Frontal cortex (tissue), 4 donors: ENCODE data around the gene WWOX. TPM values are rescaled to one million over a fixed set of nuclear protein-coding genes. Genes with fewer than 3 reads are reported as not detected.

ENCODE experiments used
- DNase-seq, 2 donors: peaks; one replicate each; pipeline ENCODE4 v3.0.0; 2012; ENCODE audit warnings: low spot score in 2 of 2
- FAIRE-seq: peaks from 2 replicates; lab custom pipeline; 2012; peaks lifted over from hg19 to GRCh38; lab: Jason Lieb, UNC
- total RNA-seq: library from RNA; depleted of rRNA; stranded (reverse); fragments of >200 nt; gene quantifications from one replicate; pipeline ENCODE4 v1.2.3, GENCODE V29; 2014
- donor health status: control.
- donor health status: control.
- donor health status: control.

Gene WWOX
- total RNA-seq, 1 donor from 2014 or later, result 17.1 TPM

DNA sequence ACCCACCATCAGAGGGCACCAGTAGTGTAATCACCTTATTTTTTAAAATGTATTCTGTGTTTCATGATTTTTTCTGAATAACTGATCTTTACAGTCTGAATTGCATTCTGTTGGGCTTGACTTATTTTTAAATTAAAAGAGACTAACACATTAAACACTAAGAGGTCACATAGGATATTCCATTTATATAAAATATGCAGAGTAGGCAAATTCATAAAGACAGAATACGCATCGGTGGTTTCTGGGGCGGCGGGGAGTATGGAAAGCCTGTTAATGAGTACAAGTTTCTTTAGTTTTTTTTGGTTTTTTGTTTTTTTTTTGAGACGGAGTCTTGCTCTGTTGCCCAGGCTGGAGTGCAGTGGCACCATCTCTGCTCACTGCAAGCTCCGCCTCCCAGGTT, 366.3 kb downstream of the WWOX start:
- FAIRE-seq, result no peak

DNA sequence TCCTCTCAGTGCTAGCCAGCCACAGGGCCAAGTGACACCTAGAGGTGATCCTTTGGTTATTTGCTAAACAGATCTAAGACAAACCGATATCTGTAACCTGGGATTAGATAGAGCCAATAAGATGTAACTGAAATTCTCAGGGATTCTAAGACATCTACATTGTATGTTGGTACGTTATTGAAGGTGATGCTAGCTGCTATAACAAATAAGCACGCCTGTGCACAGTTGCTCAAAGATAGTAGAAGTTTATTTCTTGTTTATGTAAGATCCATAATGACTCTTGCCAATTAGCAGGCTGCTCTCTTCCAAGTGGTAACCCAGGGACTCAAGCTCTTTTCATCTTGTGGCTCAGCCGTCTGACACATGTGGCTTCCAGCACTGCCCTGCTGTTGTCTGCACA, 370.3 kb downstream of the WWOX start:
- DNase-seq, result no peak
- FAIRE-seq, result no peak

More for the DNA sequence above, 366.3 kb downstream of the WWOX start:
- DNase-seq, result no peak

DNA sequence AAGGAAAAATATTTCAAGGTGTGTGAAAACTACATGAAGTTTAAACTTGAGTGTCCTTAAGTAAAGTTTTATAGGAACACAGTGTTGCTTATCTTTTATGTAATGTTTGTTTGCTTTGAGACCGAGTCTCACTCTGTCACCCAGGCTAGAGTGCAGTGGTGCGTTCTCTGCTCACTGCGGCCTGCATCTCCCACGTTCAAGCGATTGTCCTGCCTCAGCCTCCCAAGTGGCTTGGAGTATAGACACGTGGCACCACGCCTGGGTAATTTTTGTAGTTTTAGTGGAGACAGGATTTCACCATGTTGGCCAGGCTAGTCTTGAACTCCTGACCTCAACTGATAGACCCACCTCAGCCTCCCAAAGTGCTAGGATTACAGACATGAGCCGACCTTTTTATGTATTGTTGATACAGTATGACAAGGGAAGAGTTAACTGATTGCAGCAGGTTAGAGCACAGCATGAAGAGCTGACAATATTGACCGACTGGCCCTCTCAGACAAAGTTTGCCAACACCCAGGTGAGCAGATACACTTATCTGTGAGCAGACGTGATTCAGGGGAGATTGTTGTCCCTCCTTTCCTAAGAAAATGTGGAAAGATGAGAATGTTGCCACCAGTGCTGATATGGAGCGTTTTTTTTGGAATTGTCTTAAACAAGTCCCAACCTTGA, 373.7 kb downstream of the WWOX start:
- FAIRE-seq, result no peak
- DNase-seq, result no peak

- DNase-seq (no peak), FAIRE-seq (no peak)
These were observed 375.3 kb downstream of the WWOX start for GRCh38 chr16:78474762-78475161.

DNA sequence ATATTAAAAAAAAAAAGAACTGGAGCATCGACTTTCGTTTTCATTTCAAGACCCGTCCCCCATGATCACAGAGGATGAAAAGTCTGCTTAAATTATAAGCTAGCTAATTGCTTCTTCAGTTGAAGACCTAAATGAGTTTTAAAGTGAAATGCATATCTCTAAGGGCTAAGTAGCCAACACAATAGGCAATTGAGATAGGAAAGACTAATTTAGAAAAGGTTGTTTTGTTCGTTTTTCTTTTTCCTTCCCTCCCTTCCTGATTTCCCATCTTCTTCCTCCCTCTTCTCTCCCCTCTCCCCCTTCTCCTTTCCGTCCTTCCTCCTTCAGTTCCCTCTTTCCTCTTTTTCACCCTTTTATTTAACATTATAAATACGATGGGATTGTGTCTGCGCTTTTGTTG, 377.2 kb downstream of the WWOX start:
- FAIRE-seq (no peak), DNase-seq (no peak)

- FAIRE-seq (no peak), DNase-seq (no peak)
These were observed 378.9 kb downstream of the WWOX start for GRCh38 chr16:78478267-78478861.

DNA sequence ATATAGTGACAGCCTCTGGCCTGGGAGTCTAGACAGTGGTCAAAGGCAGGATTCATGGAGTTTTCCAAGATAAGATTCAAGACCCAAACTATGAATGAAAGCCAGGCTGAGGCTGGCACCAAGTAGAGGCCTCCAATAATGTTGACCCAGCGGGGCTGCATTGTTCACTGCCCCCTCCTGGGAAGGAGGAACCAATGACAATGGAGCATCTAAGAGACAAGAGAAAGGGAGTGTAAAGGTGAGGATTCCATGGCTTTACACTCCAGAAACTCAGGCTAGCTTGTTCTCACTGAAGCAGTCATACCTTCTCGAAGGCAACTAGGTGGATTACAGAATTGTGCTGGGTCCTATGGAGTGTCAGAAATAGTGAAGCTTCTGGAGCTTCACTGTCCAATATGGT, 380.3 kb downstream of the WWOX start:
- FAIRE-seq (no peak), DNase-seq (no peak)

GRCh38 chr16:78480588-78480987, 381.1 kb downstream of the WWOX start:
- DNase-seq (no peak), FAIRE-seq (no peak)

DNA sequence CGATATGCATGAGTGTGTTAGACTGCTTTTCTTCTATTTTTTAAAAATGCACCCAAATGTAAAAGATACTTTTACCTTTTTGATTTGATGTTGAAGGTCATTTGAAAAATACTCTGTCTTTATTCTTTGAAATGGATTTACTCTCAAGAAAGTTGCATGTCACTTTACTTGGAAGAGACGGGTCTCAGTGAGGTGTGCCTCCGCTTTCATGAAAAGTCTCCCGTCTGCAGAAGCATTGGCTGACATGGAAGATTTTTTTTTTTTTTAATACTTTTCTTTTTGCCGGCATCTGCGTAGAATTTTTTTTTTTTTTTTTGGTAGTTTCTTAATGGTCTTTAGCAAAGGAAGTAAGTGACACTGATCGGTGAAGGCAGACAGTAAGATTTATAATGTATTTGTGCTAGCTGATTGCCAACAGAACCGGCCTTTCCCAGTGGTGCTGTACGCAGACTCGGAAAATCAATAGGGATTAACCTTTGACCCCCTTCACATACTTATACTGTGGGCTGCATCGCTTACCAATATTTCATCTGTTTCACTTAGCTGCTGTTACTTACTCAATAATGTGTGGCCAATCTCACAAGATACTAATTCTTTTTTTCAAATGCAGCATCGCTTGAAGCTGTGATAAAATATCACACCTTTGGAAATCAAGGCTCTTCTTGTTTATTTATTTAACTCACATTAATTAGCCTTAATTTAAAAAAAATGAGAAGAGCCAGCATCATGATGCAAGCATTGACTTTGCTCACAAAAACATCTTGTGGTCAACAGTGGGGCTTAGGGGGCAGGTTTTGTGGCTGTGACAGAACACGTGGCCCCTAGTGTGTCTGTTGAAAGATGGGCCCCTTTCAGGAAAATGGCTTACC, 383.9 kb downstream of the WWOX start:
- no peak for FAIRE-seq
- no peak for DNase-seq

GRCh38 chr16:78484509-78485058, 385.1 kb downstream of the WWOX start:
- DNase-seq, result no peak
- no peak for FAIRE-seq

DNA sequence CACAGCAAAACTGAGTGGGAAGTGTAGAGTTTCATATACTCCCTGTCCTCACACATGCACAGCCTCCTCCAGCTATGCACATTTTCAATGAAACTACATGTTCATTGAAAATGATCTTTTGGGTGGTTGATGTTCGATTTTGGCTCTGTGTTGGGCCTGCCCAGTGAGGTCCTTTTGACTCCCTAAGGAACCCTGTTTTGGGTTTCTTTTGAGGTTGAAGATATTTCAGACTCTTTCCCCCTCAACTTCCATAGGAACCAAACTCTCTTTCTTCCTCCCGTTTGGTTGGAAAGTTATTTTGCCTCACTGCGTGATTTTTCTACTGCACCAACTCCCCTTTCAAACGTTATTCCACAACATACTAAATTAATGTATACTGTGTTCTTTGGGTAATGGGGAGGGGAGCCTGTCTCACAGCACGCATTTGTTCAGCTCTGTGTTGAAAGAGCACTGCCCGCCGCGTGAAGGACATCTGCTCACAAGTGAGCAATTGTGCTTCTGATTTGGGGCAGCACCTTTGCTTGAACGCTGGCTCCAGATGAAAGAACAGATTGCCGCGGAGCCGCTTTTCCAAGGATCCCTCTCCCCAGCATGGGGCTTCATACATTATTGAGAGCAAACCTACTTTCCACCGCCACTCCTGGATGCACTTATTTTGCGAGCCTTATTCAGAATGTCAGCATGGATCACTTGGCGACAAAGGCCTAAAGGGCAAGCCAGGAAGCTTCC, 385.9 kb downstream of the WWOX start:
- DNase-seq (no peak), FAIRE-seq (no peak)

- no peak for DNase-seq
- no peak for FAIRE-seq
These were observed 386.4 kb downstream of the WWOX start for GRCh38 chr16:78485917-78486257.

- DNase-seq (no peak), FAIRE-seq (no peak)
These were observed 388.0 kb downstream of the WWOX start for GRCh38 chr16:78487471-78487870.

DNA sequence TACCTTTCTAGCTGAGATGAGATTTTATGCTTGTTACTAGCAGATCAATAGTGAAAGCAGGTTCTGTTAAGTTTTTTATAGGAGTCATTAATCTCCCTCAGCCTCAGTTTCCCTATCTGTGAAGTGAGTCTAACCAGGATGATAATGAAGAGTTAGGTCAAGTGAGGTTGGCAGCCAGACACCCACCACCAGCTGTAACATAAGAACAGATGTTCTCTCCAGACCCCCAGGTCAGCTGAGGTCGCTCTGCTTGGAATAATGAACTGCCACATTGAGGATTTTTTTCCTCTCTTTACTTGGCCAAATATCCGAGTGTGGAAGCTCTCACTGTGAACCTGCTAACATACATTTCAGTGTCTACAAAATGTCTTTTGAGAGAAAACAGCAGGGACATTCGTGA, 389.6 kb downstream of the WWOX start:
- DNase-seq (no peak), FAIRE-seq (no peak)

GRCh38 chr16:78489631-78490030, 390.2 kb downstream of the WWOX start:
- FAIRE-seq, result no peak
- no peak for DNase-seq

DNA sequence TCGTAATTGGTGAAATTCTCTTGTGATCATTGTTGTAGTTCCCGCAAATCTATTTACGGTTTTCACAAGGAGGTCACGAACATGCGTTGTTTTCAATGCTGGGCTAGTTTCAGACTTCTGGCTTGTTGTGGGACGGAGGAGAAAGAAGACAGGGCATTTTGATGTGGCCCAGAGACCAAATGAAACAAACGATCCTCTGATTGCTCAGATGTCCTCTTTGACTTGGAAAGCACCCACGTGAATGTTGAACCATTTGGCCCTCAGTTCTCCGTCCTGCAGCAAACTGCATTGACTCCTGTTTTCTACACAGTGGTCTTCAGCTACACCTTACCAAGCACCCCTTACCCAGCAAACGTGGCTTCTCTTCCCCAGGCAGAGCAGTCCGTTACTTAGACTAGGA, 391.0 kb downstream of the WWOX start:
- no peak for DNase-seq
- no peak for FAIRE-seq

- no peak for FAIRE-seq
- peak in 1 of 2 donors; percentile 27 for DNase-seq
These were observed 391.4 kb downstream of the WWOX start for GRCh38 chr16:78490847-78491246.

DNA sequence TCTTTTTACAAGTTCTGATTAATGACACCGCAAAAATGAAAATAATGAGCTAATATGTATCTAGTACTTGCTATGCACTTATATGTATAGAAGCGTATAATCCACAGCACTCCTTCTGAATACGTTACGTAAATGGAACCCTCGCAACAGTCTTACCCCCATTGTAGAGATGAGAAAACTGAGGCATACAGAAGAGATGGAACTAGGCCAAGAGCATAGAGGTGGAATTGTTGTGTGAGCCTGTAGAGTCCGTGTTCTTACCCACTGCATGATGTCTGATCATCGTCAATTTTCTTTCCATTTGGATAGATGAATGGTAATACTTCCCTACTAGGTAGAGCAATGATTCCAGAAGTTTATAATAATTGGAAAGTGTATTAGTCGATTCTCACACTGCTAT, 394.1 kb downstream of the WWOX start:
- no peak for DNase-seq
- FAIRE-seq, result no peak

DNA sequence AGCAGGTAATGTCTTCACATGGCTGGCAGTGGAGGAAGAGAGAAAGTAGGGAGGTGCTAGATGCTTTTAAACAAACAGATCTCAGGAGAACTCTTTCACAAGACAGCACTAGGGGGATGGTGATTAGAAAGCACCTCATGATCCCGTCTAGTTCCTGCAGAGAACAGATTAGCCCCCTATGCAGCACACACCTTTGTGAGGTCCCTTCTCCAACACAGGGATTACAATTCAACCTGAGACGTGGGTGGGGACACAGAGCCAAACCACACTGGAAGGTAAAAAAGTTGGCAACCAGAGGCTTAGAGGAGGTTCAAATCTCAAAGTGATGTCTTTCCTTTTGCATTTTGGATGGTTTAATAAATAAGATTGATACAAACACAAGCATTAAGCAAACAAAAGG, 394.7 kb downstream of the WWOX start:
- DNase-seq (no peak), FAIRE-seq (no peak)

DNA sequence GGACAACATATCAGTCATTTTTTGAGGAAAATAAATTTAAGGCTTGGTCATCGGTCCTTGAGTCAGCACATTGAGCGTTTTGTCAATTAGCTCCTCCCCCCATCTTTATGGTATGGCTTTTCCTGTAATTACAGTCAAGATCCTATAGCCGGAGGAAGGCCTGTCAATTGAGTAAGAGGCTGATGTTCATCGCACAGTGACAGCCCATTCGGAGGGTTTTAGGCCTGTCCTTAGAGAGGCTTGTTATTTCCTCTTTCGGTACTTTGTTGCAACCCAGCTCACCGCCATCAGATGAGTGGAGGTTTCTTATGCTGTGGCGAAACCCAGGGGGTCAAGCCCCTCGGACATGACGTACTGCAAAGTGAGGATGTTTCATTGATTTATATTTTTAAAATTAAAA, 395.2 kb downstream of the WWOX start:
- FAIRE-seq (no peak), DNase-seq (no peak)
